GM19240 (cell line): Measurements from ENCODE around the gene TNFSF12.
"Not testable (repeated sequence)": the region's sequence is repeated elsewhere in the genome, so short reads cannot be mapped to it uniquely, and the experiment has no call there.

Source experiments
- DNase-seq: peaks from one replicate; pipeline ENCODE4 v3.0.0; 2011; ENCODE audit warnings: low spot score; ENCODE audit not compliant: insufficient read length

TNFSF12 gene

GRCh38 chr17:7586673-7587419, 38.0 kb downstream of the TNFSF12 start:
- no peak for DNase-seq

GRCh38 chr17:7587420-7588151, 38.7 kb downstream of the TNFSF12 start:
- no peak for DNase-seq

GRCh38 chr17:7588553-7589203, 39.8 kb downstream of the TNFSF12 start:
- DNase-seq, result no peak

- peak; percentile 51 for DNase-seq
Measured at GRCh38 chr17:7589204-7589868, 40.5 kb downstream of the TNFSF12 start.

DNA sequence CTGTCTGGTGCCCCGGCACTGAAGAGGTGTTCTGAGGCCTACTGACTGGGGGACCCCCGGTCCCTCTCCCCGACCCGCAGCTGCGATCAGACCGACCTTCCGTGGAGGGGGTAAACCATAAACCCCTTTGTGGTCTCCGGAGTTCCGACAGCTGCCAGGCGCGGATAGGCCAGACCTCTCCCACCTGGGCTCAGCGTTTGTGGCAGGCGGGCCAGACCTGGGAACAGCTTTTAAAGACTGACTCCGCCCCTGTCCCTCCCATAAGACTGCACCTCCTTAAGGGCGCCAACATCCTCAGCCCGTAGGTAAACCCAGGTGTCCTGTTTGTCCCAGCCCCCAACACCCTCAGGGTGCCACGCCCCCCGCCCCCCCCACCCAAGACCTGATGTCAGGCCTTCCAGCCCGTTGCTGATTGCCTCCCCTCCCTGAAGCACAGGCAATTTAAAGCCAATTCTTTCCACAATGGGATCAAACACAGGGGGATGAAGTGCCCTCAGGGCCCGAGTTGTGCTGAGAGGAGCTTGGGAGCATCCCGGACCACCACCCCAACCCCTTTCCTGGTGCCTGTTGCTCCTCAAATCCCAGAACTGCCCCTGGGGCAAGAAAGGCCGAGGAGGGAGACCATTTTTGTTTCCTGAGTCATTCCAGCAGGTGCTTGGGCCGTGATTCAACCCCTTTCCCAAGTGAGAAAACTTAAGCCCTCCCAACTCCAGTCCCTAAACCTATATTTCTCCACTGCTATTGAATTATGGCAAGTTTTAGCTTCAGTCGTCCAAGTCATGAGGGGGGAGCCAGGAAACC, 41.2 kb downstream of the TNFSF12 start, which contains the start of gene SOX15:
TSS of gene SOX15 (minus strand) at position 204 of the 801 bp plus-strand sequence. CDS start 418 bp downstream, outside the sequence.
- no peak for DNase-seq

- no peak for DNase-seq
Measured at GRCh38 chr17:7590743-7591142, 41.9 kb downstream of the TNFSF12 start.

- DNase-seq, result no peak
Measured at GRCh38 chr17:7591596-7591995, 42.7 kb downstream of the TNFSF12 start.

GRCh38 chr17:7592422-7593021, 43.7 kb downstream of the TNFSF12 start:
- no peak for DNase-seq

DNA sequence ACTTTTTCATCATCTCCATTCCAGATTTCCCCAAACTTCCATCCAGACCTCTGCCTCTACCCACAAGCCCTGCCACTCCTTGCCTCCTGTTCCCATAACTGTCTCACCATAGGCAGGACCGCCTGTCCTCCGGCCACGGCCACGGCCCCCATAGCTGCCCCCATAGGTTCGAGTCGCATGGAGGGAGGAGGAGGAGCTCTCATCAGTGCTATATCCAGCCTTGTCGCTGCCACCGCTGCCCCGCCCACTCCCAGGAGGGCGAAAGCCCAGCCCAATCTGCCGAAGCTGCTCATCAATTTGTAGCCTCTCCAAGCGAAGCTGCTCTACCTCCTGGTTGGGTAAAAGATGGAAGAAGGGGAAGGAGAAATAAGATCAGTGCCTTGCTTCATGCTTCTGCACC, 44.4 kb downstream of the TNFSF12 start:
- DNase-seq, result no peak

DNA sequence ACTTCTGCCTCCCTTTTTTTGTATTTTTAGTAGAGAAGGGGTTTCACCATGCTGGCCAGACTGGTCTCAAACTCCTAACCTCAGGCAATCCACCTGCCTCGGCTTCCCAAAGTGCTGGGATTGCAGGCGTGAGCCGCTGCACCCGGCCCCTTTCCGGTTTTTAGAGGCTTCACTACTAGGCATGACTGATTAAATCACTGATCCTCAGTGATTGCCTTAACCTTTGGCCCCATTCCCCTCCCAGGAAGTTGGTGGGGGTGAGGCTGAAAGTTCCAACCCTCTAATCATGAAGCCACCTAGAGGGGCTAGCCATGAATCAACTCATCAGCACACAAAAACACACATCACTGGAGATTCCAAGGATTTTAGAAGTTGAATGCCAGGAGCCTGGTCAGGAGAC, 48.7 kb downstream of the TNFSF12 start:
- DNase-seq, result not testable (repeated sequence)

GRCh38 chr17:7606280-7606679, 57.4 kb downstream of the TNFSF12 start:
- no peak for DNase-seq
